Measurements from ENCODE around the gene CNDP1. TPM values are rescaled to one million over a fixed set of nuclear protein-coding genes. Genes with fewer than 3 reads are reported as not detected.

CNDP1 gene
- total and polyA plus RNA-seq, 4 donors = 0.09 to 21.1 (median 5.8) TPM

DNA sequence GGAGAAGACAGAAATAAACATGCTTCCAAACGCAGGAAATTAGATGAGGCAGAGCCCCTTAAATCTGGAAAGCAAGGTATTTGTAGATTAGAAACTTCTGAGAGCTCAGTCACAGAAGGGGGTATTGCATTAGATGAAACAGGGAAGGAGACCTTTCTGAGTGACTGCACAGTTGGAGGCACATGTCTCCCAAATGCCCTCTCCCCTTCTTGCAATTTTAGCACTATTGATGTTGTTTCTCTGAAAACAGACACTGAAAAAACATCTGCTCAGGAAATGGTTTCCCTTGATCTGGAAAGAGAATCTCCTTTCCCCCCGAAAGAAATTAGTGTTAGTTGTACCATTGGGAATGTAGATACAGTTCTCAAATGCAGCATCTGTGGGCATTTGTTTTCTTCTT is 96.9 kb downstream of the CNDP1 start:
- TF ChIP-seq ZBTB33 (IDR thresholded peaks at IDR 0.05) = no peak
- no peak for TF ChIP-seq JUND (IDR thresholded peaks at IDR 0.05)
- TF ChIP-seq HNF4G (IDR thresholded peaks at IDR 0.05) = no peak
- no peak for TF ChIP-seq FOXA1 (IDR thresholded peaks at IDR 0.05)
- no peak for TF ChIP-seq SP1 (IDR thresholded peaks at IDR 0.05)
- Histone ChIP-seq H3K4me1 (ENCODE audit: control insufficient read depth in 4 of 4, insufficient read depth in 4 of 4, low read length in 3 of 4) (no peaks in the 10 kb centered on the region), H3K27me3 (ENCODE audit: control insufficient read depth in 4 of 4, insufficient read depth in 4 of 4, low read length in 3 of 4) (no peaks in the 10 kb centered on the region), H3K9me3 (ENCODE audit: control insufficient read depth in 4 of 4, low read length in 3 of 4) (no peaks in the 10 kb centered on the region), H3K9ac (ENCODE audit: low read depth in 1 of 2, low read length in 2 of 2) (no peak overlapping the region), H3K36me3 (ENCODE audit: control insufficient read depth in 4 of 4, insufficient read depth in 3 of 4, low read depth in 1 of 4, low read length in 3 of 4) (peaks cover 0 to 14% (median 3%) of the 10 kb centered on the region in 4 donors), H3K27ac (ENCODE audit: low read depth in 1 of 2, low read length in 2 of 2) (no peak overlapping the region), H3K4me3 (ENCODE audit: low read depth in 1 of 3, low read length in 3 of 3) (no peak overlapping the region)
- WGBS = 77% methylated on average over 2 of the region's 2 CpGs
- DNase-seq (ENCODE audit: low spot score) = no peak

- H3K27me3 ChIP-seq (ENCODE audit: control insufficient read depth in 4 of 4, insufficient read depth in 4 of 4, low read length in 3 of 4) = no peaks in the 10 kb centered on the region
- H3K27ac ChIP-seq (ENCODE audit: low read depth in 1 of 2, low read length in 2 of 2) = no peak overlapping the region
- no peak for DNase-seq (ENCODE audit: low spot score)
- TF ChIP-seq NR2F2 (IDR thresholded peaks at IDR 0.05) (no peak), ATF3 (IDR thresholded peaks at IDR 0.05) (no peak), HNF4A (conservative IDR thresholded peaks at IDR 0.05) (no peak), FOXA1 (IDR thresholded peaks at IDR 0.05) (no peak), RAD21 (IDR thresholded peaks at IDR 0.05) (no peak), SP1 (IDR thresholded peaks at IDR 0.05) (no peak), REST (IDR thresholded peaks at IDR 0.05) (no peak), FOXA2 (IDR thresholded peaks at IDR 0.05) (no peak), YY1 (IDR thresholded peaks at IDR 0.05) (no peak), ZBTB33 (IDR thresholded peaks at IDR 0.05) (no peak), JUND (IDR thresholded peaks at IDR 0.05) (no peak), RXRA (IDR thresholded peaks at IDR 0.05) (no peak), MAX (IDR thresholded peaks at IDR 0.05) (no peak), HNF4G (IDR thresholded peaks at IDR 0.05) (no peak)
- no peak overlapping the region for H3K4me3 ChIP-seq (ENCODE audit: low read depth in 1 of 3, low read length in 3 of 3)
- H3K36me3 ChIP-seq (ENCODE audit: control insufficient read depth in 4 of 4, insufficient read depth in 3 of 4, low read depth in 1 of 4, low read length in 3 of 4) = peaks cover 0 to 14% (median 3%) of the 10 kb centered on the region in 4 donors
- H3K9ac ChIP-seq (ENCODE audit: low read depth in 1 of 2, low read length in 2 of 2) = no peak overlapping the region
- H3K9me3 ChIP-seq (ENCODE audit: control insufficient read depth in 4 of 4, low read length in 3 of 4) = no peaks in the 10 kb centered on the region
- no peaks in the 10 kb centered on the region for H3K4me1 ChIP-seq (ENCODE audit: control insufficient read depth in 4 of 4, insufficient read depth in 4 of 4, low read length in 3 of 4)
- WGBS = 80% methylated on average over 13 of the region's 13 CpGs
These were observed 97.5 kb downstream of the CNDP1 start for GRCh38 chr18:74631623-74632350.
